Measurements from ENCODE around the gene MED29. TPM values are rescaled to one million over a fixed set of nuclear protein-coding genes. Genes with fewer than 3 reads are reported as not detected.

MED29 gene
- total and polyA plus RNA-seq, 2 experiments from 2014 or later: 26.1 to 62.0 TPM

DNA sequence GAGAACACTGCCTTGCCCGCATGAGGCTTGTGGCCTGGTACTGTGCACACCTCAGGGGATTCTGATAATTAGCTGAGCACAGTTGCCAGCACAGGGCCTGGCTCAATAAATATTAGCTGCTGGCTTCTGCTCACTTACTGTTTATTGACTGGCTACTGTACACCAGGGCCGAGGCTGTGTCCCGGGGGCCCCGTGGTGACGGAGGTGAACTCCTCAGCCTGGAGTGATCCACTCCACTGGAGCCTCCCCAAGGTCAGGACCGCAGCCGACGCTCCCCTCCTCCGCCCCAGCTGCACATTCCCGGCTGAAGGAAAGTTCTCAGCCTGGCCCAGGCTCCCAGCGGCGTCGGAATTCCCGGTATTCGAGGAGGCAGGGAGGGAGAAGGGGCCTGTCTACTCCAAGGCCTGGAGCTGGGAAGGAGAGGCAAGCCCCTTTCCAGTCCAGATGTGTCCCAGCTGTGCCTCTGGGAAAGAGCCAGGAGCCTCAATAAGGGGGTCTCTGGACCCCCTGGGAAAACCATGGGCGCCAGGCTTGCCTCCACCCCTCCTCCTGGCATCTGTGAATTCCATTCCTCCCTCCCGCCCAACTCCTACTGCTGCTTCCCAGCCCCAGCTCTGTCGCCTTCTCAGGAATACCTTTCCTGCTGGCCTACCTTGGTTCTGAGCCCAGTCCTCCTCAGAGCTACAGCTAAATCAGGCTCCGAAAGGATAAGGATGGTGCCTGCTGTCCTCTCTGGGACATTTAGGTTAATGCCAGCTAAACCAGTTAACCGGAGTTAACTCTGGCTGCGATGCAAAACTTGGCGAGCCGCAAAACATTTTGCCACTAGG is 37.3 kb downstream of the MED29 start:
- Histone ChIP-seq H3K9me2 (ENCODE audit: insufficient read depth) (no peaks in the 10 kb centered on the region), H3F3A (replicated peaks; ENCODE audit: low read depth) (peaks cover 39% of the 10 kb centered on the region), H3K79me2 (replicated peaks; ENCODE audit: insufficient read depth) (0 out of 2 replicates have a peak, but pooled peaks cover 4% of the 10 kb centered on the region), H3K27ac (ENCODE audit: low read depth) (peak overlapping the region; percentile 100), H4K20me1 (replicated peaks; ENCODE audit: insufficient read depth) (peaks cover 13% of the 10 kb centered on the region), H3K4me2 (peak overlapping the region; percentile 82), H3K36me3 (ENCODE audit: insufficient read depth) (peaks cover 15% of the 10 kb centered on the region), H2AFZ (no peak overlapping the region), H3K27me3 (ENCODE audit: insufficient read depth) (no peaks in the 10 kb centered on the region), H3K4me3 (peak overlapping the region; percentile 44; the same call in 1 of the 2 replicates), H3K4me1 (ENCODE audit: insufficient read depth) (peaks cover 26% of the 10 kb centered on the region)
- H3K9me3 Mint-ChIP-seq: no peaks in the 10 kb centered on the region; the same call in 2 of the 3 replicates
- DNase-seq (ENCODE audit: low spot score) (peak; percentile 98), ATAC-seq (peak; percentile 86)
- H3K4me3 Mint-ChIP-seq: peak overlapping the region; percentile 64
- peaks cover 36% of the 10 kb centered on the region for H3K4me1 Mint-ChIP-seq
- peaks cover 39% of the 10 kb centered on the region for H3K27me3 Mint-ChIP-seq (ENCODE audit: insufficient read depth, low read depth, poor library complexity)
- peak overlapping the region; percentile 98 for H3K27ac Mint-ChIP-seq
- no peak for TF ChIP-seq EZH2 (IDR thresholded peaks at IDR 0.05; ENCODE audit: low read depth, unreplicated experiment)
- TF ChIP-seq CREB1 (CRISPR knock-in tag; IDR thresholded peaks at IDR 0.05; ENCODE audit: low read depth): 0 out of 2 replicates have a peak, but pooled peaks have one; percentile 37
- peak; percentile 53; the same call in 1 of the 2 replicates for TF ChIP-seq POLR2AphosphoS5 (IDR thresholded peaks at IDR 0.05; ENCODE audit: low read depth)
- H3K36me3 Mint-ChIP-seq (ENCODE audit: low read depth): peaks cover 55% of the 10 kb centered on the region

GRCh38 chr19:39430675-39431593 is 39.8 kb downstream of the MED29 start:
- peak overlapping the region; percentile 39; the same call in 1 of the 2 replicates for H3K4me2 ChIP-seq
- TF ChIP-seq POLR2AphosphoS5 (IDR thresholded peaks at IDR 0.05; ENCODE audit: low read depth) (peak; percentile 55; the same call in 1 of the 2 replicates), CREB1 (CRISPR knock-in tag; IDR thresholded peaks at IDR 0.05; ENCODE audit: low read depth) (no peak)
- DNase-seq (ENCODE audit: low spot score): peak; percentile 74

GRCh38 chr19:39432677-39433025 is 41.5 kb downstream of the MED29 start:
- Histone ChIP-seq H3K9me2 (ENCODE audit: insufficient read depth) (no peaks in the 10 kb centered on the region), H3K4me3 (no peak overlapping the region), H3F3A (replicated peaks; ENCODE audit: low read depth) (peaks cover 55% of the 10 kb centered on the region), H3K27ac (ENCODE audit: low read depth) (peak overlapping the region; percentile 100), H2AFZ (no peak overlapping the region), H3K36me3 (ENCODE audit: insufficient read depth) (peaks cover 34% of the 10 kb centered on the region), H3K27me3 (ENCODE audit: insufficient read depth) (no peaks in the 10 kb centered on the region), H3K79me2 (replicated peaks; ENCODE audit: insufficient read depth) (peaks cover 27% of the 10 kb centered on the region), H4K20me1 (replicated peaks; ENCODE audit: insufficient read depth) (peaks cover 23% of the 10 kb centered on the region), H3K4me1 (ENCODE audit: insufficient read depth) (peaks cover 38% of the 10 kb centered on the region), H3K4me2 (no peak overlapping the region)
- Mint-ChIP-seq H3K27me3 (ENCODE audit: insufficient read depth, low read depth, poor library complexity) (peaks cover 62% of the 10 kb centered on the region), H3K36me3 (ENCODE audit: low read depth) (peaks cover 56% of the 10 kb centered on the region), H3K9me3 (peaks cover 6% of the 10 kb centered on the region), H3K4me1 (peaks cover 49% of the 10 kb centered on the region), H3K4me3 (peak overlapping the region; percentile 100; the same call in 2 of the 3 replicates), H3K27ac (no peak overlapping the region)
- peak; percentile 15; the same call in 1 of the 2 replicates for TF ChIP-seq POLR2AphosphoS5 (IDR thresholded peaks at IDR 0.05; ENCODE audit: low read depth)
- TF ChIP-seq, protein P1, sequence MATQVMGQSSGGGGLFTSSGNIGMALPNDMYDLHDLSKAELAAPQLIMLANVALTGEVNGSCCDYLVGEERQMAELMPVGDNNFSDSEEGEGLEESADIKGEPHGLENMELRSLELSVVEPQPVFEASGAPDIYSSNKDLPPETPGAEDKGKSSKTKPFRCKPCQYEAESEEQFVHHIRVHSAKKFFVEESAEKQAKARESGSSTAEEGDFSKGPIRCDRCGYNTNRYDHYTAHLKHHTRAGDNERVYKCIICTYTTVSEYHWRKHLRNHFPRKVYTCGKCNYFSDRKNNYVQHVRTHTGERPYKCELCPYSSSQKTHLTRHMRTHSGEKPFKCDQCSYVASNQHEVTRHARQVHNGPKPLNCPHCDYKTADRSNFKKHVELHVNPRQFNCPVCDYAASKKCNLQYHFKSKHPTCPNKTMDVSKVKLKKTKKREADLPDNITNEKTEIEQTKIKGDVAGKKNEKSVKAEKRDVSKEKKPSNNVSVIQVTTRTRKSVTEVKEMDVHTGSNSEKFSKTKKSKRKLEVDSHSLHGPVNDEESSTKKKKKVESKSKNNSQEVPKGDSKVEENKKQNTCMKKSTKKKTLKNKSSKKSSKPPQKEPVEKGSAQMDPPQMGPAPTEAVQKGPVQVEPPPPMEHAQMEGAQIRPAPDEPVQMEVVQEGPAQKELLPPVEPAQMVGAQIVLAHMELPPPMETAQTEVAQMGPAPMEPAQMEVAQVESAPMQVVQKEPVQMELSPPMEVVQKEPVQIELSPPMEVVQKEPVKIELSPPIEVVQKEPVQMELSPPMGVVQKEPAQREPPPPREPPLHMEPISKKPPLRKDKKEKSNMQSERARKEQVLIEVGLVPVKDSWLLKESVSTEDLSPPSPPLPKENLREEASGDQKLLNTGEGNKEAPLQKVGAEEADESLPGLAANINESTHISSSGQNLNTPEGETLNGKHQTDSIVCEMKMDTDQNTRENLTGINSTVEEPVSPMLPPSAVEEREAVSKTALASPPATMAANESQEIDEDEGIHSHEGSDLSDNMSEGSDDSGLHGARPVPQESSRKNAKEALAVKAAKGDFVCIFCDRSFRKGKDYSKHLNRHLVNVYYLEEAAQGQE (IDR thresholded peaks at IDR 0.05; ENCODE audit: unreplicated experiment): no peak
- ATAC-seq (no peak), DNase-seq (ENCODE audit: low spot score) (no peak)

More at GRCh38 chr19:39430675-39431593, 39.8 kb downstream of the MED29 start:
- peak overlapping the region; percentile 100 for H3K27ac ChIP-seq (ENCODE audit: low read depth)
- H3K9me2 ChIP-seq (ENCODE audit: insufficient read depth): no peaks in the 10 kb centered on the region
- H3K4me3 ChIP-seq: no peak overlapping the region
- H3K4me1 ChIP-seq (ENCODE audit: insufficient read depth): peaks cover 36% of the 10 kb centered on the region
- no peak overlapping the region; the same call in 2 of the 3 replicates for H3K4me3 Mint-ChIP-seq
- H3K79me2 ChIP-seq (replicated peaks; ENCODE audit: insufficient read depth): peaks cover 27% of the 10 kb centered on the region
- peaks cover 23% of the 10 kb centered on the region for H4K20me1 ChIP-seq (replicated peaks; ENCODE audit: insufficient read depth)
- no peaks in the 10 kb centered on the region for H3K27me3 ChIP-seq (ENCODE audit: insufficient read depth)
- H3F3A ChIP-seq (replicated peaks; ENCODE audit: low read depth): peaks cover 59% of the 10 kb centered on the region
- peak; percentile 2 for ATAC-seq
- H3K27me3 Mint-ChIP-seq (ENCODE audit: insufficient read depth, low read depth, poor library complexity): peaks cover 45% of the 10 kb centered on the region
- peaks cover 3% of the 10 kb centered on the region; the same call in 2 of the 3 replicates for H3K9me3 Mint-ChIP-seq
- H3K27ac Mint-ChIP-seq: peak overlapping the region; percentile 88
- H2AFZ ChIP-seq: no peak overlapping the region
- peaks cover 46% of the 10 kb centered on the region for H3K4me1 Mint-ChIP-seq
- peaks cover 58% of the 10 kb centered on the region for H3K36me3 Mint-ChIP-seq (ENCODE audit: low read depth)
- peaks cover 34% of the 10 kb centered on the region for H3K36me3 ChIP-seq (ENCODE audit: insufficient read depth)
